Ishikawa (cell line): Measurements from ENCODE around the gene ATP9B.

Experiments
- CEBPB ChIP-seq: IDR thresholded peaks from 2 replicates; pipeline ENCODE4 v1.6.1; 2012
- CREB1 ChIP-seq: IDR thresholded peaks from 2 replicates; pipeline ENCODE4 v1.6.1; 2012; ENCODE audit warnings: low read depth
- EGR1 ChIP-seq: IDR thresholded peaks from 2 replicates; pipeline ENCODE4 v1.6.1; 2012
- EP300 ChIP-seq: IDR thresholded peaks from 2 replicates; pipeline ENCODE4 v1.6.1; 2012; ENCODE audit warnings: borderline replicate concordance
- FOXM1 ChIP-seq: IDR thresholded peaks from 2 replicates; pipeline ENCODE4 v1.6.1; 2012; ENCODE audit warnings: low read depth, borderline replicate concordance
- NFIC ChIP-seq: IDR thresholded peaks from 2 replicates; pipeline ENCODE4 v1.6.1; 2012
- RAD21 ChIP-seq: IDR thresholded peaks from 2 replicates; pipeline ENCODE4 v1.6.1; 2012; ENCODE audit warnings: low read depth
- TAF1 ChIP-seq: IDR thresholded peaks from 2 replicates; pipeline ENCODE4 v1.6.1; 2012; ENCODE audit warnings: low read depth, mild to moderate bottlenecking
- TCF12 ChIP-seq: IDR thresholded peaks from 2 replicates; pipeline ENCODE4 v1.6.1; 2012; ENCODE audit warnings: low read depth
- TEAD4 ChIP-seq: IDR thresholded peaks from 2 replicates; pipeline ENCODE4 v1.6.1; 2012
- YY1 ChIP-seq: IDR thresholded peaks from 2 replicates; pipeline ENCODE4 v1.6.1; 2012; ENCODE audit warnings: low read depth
- ZBTB7A ChIP-seq: IDR thresholded peaks from 2 replicates; pipeline ENCODE4 v1.6.1; 2012; ENCODE audit warnings: low read depth
- TF ChIP-seq, protein P1 (sequence below): IDR thresholded peaks from 2 replicates; pipeline ENCODE4 v1.6.1; 2012
- TF ChIP-seq, protein P2 (sequence below): IDR thresholded peaks from 2 replicates; pipeline ENCODE4 v1.6.1; 2012; ENCODE audit warnings: low read depth, mild to moderate bottlenecking
- TF ChIP-seq, protein P3 (sequence below): IDR thresholded peaks from 2 replicates; pipeline ENCODE4 v1.6.1; 2012

ATP9B gene

DNA sequence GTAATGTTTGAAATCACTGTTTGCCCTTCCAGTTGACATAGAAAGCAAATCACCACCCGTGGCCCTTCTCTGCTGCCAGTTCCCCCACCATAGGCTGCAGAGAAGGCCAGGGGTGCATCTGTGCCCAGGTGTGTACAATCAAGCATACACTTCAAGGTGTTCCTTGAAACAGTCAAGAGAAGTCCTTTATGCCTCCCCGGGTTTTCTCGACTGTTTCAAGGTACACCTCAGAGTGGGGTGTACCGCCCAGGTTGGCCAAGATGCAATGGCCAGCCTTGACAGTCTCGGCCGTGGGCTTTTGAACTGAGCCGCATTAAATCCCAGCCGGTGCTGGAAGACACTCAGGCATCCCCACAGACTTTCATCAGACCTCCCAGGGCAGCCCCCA lies 21.0 kb upstream of the ATP9B start:
- TF ChIP-seq EGR1, result no peak
- TF ChIP-seq, protein P1, sequence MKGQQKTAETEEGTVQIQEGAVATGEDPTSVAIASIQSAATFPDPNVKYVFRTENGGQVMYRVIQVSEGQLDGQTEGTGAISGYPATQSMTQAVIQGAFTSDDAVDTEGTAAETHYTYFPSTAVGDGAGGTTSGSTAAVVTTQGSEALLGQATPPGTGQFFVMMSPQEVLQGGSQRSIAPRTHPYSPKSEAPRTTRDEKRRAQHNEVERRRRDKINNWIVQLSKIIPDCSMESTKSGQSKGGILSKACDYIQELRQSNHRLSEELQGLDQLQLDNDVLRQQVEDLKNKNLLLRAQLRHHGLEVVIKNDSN, result no peak
- TF ChIP-seq TCF12, result no peak
- TF ChIP-seq FOXM1, result no peak
- TF ChIP-seq TAF1, result no peak
- TF ChIP-seq ZBTB7A, result no peak
- no peak for TF ChIP-seq CEBPB
- TF ChIP-seq, protein P2, sequence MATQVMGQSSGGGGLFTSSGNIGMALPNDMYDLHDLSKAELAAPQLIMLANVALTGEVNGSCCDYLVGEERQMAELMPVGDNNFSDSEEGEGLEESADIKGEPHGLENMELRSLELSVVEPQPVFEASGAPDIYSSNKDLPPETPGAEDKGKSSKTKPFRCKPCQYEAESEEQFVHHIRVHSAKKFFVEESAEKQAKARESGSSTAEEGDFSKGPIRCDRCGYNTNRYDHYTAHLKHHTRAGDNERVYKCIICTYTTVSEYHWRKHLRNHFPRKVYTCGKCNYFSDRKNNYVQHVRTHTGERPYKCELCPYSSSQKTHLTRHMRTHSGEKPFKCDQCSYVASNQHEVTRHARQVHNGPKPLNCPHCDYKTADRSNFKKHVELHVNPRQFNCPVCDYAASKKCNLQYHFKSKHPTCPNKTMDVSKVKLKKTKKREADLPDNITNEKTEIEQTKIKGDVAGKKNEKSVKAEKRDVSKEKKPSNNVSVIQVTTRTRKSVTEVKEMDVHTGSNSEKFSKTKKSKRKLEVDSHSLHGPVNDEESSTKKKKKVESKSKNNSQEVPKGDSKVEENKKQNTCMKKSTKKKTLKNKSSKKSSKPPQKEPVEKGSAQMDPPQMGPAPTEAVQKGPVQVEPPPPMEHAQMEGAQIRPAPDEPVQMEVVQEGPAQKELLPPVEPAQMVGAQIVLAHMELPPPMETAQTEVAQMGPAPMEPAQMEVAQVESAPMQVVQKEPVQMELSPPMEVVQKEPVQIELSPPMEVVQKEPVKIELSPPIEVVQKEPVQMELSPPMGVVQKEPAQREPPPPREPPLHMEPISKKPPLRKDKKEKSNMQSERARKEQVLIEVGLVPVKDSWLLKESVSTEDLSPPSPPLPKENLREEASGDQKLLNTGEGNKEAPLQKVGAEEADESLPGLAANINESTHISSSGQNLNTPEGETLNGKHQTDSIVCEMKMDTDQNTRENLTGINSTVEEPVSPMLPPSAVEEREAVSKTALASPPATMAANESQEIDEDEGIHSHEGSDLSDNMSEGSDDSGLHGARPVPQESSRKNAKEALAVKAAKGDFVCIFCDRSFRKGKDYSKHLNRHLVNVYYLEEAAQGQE, result no peak
- TF ChIP-seq TEAD4, result no peak
- no peak for TF ChIP-seq RAD21
- no peak for TF ChIP-seq YY1

DNA sequence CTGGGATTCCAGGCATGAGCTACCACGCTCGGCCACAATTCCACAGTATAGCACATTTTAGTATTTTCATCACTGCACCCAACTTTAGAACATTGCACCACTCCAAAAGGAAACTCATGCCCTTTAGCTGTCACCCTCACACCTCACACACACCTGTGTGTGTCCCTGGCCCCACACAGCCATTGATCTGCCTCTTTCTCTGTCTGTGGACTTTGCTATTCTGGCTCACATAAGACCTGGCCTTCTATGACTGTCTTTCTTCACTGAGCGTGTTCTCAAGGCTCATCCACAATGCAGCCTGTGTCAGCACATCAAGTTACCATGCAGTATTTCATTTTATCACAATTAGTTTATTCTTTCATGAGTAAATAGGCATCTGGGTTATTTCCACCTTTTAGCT lies 19.7 kb upstream of the ATP9B start:
- TF ChIP-seq YY1 (no peak), NFIC (no peak), RAD21 (no peak), CREB1 (no peak), TCF12 (no peak), ZBTB7A (no peak), FOXM1 (no peak), EGR1 (no peak), EP300 (no peak)
- TF ChIP-seq, protein P2, result no peak

DNA sequence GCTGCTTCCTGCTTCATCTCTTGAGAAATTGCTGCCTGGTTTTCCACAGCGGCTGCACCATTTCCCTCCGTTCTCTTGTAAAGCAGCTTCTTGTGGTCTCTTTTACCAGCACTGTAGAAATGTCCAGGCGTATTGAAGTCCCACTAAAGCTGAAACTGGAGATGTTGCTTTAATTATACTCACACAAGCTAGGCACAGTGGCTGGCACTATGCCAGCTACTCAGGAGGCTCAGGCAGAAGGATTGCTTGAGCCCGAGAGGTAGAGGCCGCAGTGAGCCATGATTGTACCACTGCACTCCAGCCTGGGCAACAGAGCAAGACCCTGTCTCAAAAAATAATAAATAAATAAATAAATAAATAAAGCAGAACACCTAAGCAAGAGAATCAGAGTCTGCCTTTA lies 19.2 kb upstream of the ATP9B start:
- TF ChIP-seq TAF1 (no peak), RAD21 (no peak), TEAD4 (no peak), YY1 (no peak), TCF12 (no peak)

DNA sequence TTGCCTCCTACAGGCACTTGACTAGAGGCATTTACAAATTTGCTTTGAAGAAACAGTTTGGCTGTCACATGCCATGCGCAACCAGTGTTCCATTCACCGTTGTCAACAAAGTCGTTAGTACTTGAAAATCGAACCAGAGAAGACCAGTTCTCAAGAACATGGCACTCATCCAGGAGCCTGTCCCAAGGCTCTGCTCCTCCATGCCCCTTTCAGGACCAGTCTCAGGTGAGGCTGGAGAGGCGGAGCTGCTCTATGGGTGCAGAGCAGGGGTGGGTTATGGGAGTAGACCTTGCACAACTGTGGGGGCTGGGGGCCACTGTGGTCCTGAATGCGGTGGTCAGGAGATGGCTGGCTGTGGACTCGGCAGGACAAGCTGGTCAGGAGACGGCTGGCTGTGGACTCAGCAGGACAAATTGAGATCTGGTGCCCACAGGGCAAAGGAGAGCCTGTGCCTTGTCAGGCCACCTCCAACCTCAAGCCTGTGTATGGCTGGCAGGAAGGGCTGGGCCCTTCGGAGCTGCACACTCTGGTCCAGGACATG lies 12.3 kb upstream of the ATP9B start:
- TF ChIP-seq EGR1 (no peak), FOXM1 (no peak), YY1 (no peak), NFIC (no peak), RAD21 (no peak), TCF12 (no peak), CREB1 (no peak), ZBTB7A (no peak), TAF1 (no peak), CEBPB (no peak), EP300 (no peak), TEAD4 (no peak)
- TF ChIP-seq, protein P3, sequence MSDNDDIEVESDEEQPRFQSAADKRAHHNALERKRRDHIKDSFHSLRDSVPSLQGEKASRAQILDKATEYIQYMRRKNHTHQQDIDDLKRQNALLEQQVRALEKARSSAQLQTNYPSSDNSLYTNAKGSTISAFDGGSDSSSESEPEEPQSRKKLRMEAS, result no peak
- TF ChIP-seq, protein P2, result no peak
- TF ChIP-seq, protein P1, result no peak

DNA sequence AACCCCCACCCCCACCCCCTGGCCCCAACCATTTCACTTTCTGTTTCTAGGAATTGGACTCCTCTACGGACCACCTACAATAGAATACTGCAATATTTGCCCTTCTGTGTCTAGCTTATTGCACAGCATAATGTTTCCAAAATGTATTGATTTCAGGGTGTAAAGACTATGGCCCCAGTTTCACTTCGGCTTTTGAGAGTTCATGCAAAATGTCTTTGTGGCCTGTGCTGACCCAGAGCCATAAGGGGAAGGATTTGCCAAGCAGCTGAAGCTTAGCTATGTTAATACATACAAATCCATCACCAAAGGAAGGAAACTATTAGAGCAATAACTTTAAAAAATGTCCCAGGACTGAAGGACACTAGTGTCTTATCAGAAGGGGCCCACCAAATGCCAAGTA lies 11.2 kb upstream of the ATP9B start:
- TF ChIP-seq TAF1 (no peak), YY1 (no peak), CEBPB (no peak), RAD21 (no peak)
- TF ChIP-seq, protein P3, result no peak
- TF ChIP-seq, protein P1, result no peak
